A673 (cell line): Measurements from ENCODE around the gene FAM89A. TPM values are rescaled to one million over a fixed set of nuclear protein-coding genes. Genes with fewer than 3 reads are reported as not detected.

Source experiments
- BruUV-seq: library from RNA; stranded (reverse); fragments of 400-500 nt; replicated peaks from 2 replicates; lab custom pipeline; 2021; lab: Mats Ljungman, UMichigan
- CTCF ChIA-PET: fragments of 300-600 bp; sonication (Branson Sonifier 250); formaldehyde crosslinking; loops from one replicate; lab custom pipeline; 2022; ENCODE audit warnings: antibody characterized with exemption; lab: Charles Lee
- POLR2A ChIA-PET: fragments of 300-600 bp; sonication (Branson Sonifier 250); formaldehyde crosslinking; loops from one replicate; lab custom pipeline; 2022; ENCODE audit warnings: antibody characterized with exemption; ENCODE audit not compliant: low non-redundant PET; lab: Charles Lee
- DNase-seq: peaks from one replicate; pipeline ENCODE4 v3.0.0-alpha.2; 2015; ENCODE audit warnings: low spot score
- H3K27ac ChIP-seq: fragments of 200-600 bp; sonication (generic); 2 replicates; pipeline ENCODE4 v1.5.1; 2016; ENCODE audit warnings: mixed run types, low read depth, mild to moderate bottlenecking, mixed read lengths, antibody characterized with exemption, low read length; ENCODE audit not compliant: poor library complexity, severe bottlenecking
- H3K27me3 ChIP-seq: fragments of 200-600 bp; sonication (generic); replicated peaks from 2 replicates; pipeline ENCODE4 v1.6.1; 2017; ENCODE audit warnings: mixed run types, low read depth, mild to moderate bottlenecking, mixed read lengths, antibody characterized with exemption, low read length; ENCODE audit not compliant: insufficient read depth, poor library complexity
- H3K36me3 ChIP-seq: fragments of 200-600 bp; sonication (generic); 2 replicates; pipeline ENCODE4 v1.6.1; 2016; ENCODE audit warnings: mixed run types, mild to moderate bottlenecking, mixed read lengths, antibody characterized with exemption, low read length; ENCODE audit not compliant: insufficient read depth, poor library complexity, severe bottlenecking
- H3K4me1 ChIP-seq: fragments of 200-600 bp; sonication (generic); 2 replicates; pipeline ENCODE4 v1.6.1; 2017; ENCODE audit warnings: mixed run types, mild to moderate bottlenecking, mixed read lengths, antibody characterized with exemption, low read length; ENCODE audit not compliant: insufficient read depth, poor library complexity, severe bottlenecking
- H3K4me3 ChIP-seq: fragments of 200-600 bp; sonication (generic); 2 replicates; pipeline ENCODE4 v1.5.1; 2016; ENCODE audit warnings: low read depth, mixed run types, mild to moderate bottlenecking, mixed read lengths, low read length; ENCODE audit not compliant: poor library complexity, severe bottlenecking
- H3K9me3 ChIP-seq: fragments of 200-600 bp; sonication (generic); 2 replicates; pipeline ENCODE4 v1.6.1; 2016; ENCODE audit warnings: mixed run types, low read depth, mild to moderate bottlenecking, mixed read lengths, antibody characterized with exemption, low read length; ENCODE audit not compliant: poor library complexity, severe bottlenecking
- CTCF ChIP-seq: fragments of 300-800, 200-600 bp; sonication (generic); conservative IDR thresholded peaks from 2 replicates; pipeline ENCODE4 v1.5.1; 2017; ENCODE audit warnings: low read depth, mild to moderate bottlenecking, antibody characterized with exemption, low read length, moderate library complexity, mixed read lengths
- EZH2 ChIP-seq: fragments of 200-600 bp; sonication (generic); IDR thresholded peaks from 2 replicates; pipeline ENCODE4 v1.6.1; 2017; ENCODE audit warnings: borderline replicate concordance, low read depth, mild to moderate bottlenecking, mixed read lengths, antibody characterized with exemption, low read length; ENCODE audit not compliant: poor library complexity, severe bottlenecking
- intact Hi-C: fragments of 100-400 bp; cut with micrococcal nuclease; formaldehyde crosslinking; loops from one replicate; pipeline ENCODE4 v1.10.0; 2022; ENCODE audit not compliant: unreplicated experiment
- total RNA-seq: library from RNA; stranded (reverse); gene quantifications from 2 replicates; pipeline ENCODE4 v1.2.3, GENCODE V29; 2021

FAM89A gene
- total RNA-seq, 1 experiment from 2014 or later: 12.1 TPM

GRCh38 chr1:230982696-230983095 is 57.4 kb downstream of the FAM89A start:
- ChIA-PET POLR2A (no interaction called here), CTCF (no interaction called here)
- no TSS peak for BruUV-seq
- H3K27ac ChIP-seq: no peak overlapping the region
- TF ChIP-seq EZH2: no peak
- TF ChIP-seq CTCF: no peak
- no peak for DNase-seq
- H3K4me1 ChIP-seq: peaks cover 9% of the 10 kb centered on the region
- H3K27me3 ChIP-seq: no peaks in the 10 kb centered on the region
- no peaks in the 10 kb centered on the region for H3K36me3 ChIP-seq
- no peak overlapping the region for H3K4me3 ChIP-seq
- H3K9me3 ChIP-seq: no peaks in the 10 kb centered on the region
- intact Hi-C loops: no loop called here

- intact Hi-C loops: no loop called here
- Histone ChIP-seq H3K27ac (no peak overlapping the region), H3K9me3 (no peaks in the 10 kb centered on the region), H3K4me3 (peak overlapping the region; percentile 65), H3K27me3 (no peaks in the 10 kb centered on the region), H3K4me1 (peaks cover 15% of the 10 kb centered on the region), H3K36me3 (peaks cover 11% of the 10 kb centered on the region)
- POLR2A ChIA-PET: no interaction called here
- no TSS peak for BruUV-seq
- DNase-seq: no peak
- CTCF ChIA-PET: no interaction called here
- TF ChIP-seq CTCF (no peak), EZH2 (no peak)
These were observed 60.1 kb downstream of the FAM89A start for GRCh38 chr1:230979952-230980351.

- intact Hi-C loops: no loop called here
- DNase-seq: no peak
- ChIA-PET POLR2A (no interaction called here), CTCF (no interaction called here)
- H3K36me3 ChIP-seq: peaks cover 11% of the 10 kb centered on the region
- H3K4me3 ChIP-seq: peak overlapping the region; percentile 65
- BruUV-seq: TSS peak; percentile 73
- no peaks in the 10 kb centered on the region for H3K27me3 ChIP-seq
- TF ChIP-seq CTCF (no peak), EZH2 (no peak)
- H3K27ac ChIP-seq: peak overlapping the region; percentile 32
- peaks cover 15% of the 10 kb centered on the region for H3K4me1 ChIP-seq
- no peaks in the 10 kb centered on the region for H3K9me3 ChIP-seq
These were observed 60.7 kb downstream of the FAM89A start for GRCh38 chr1:230979389-230979716.
